Calu3 (cell line): ENCODE measurements around the gene SLC30A7. TPM values are rescaled to one million over a fixed set of nuclear protein-coding genes. Genes with fewer than 3 reads are reported as not detected.

ENCODE experiments used
- BruUV-seq: library from RNA; stranded (reverse); fragments of 400-500 nt; replicated peaks from 2 replicates; lab custom pipeline; 2021; lab: Mats Ljungman, UMichigan
- CTCF ChIA-PET: fragments of 300-600 bp; sonication (Branson Sonifier 250); formaldehyde crosslinking; loops from one replicate; lab custom pipeline; 2022; ENCODE audit warnings: antibody characterized with exemption; lab: Charles Lee
- DNase-seq: peaks from one replicate; pipeline ENCODE4 v3.0.0; 2022
- H3K27ac Mint-ChIP-seq: one replicate; pipeline ENCODE4 v1.8.0; 2022; ENCODE audit warnings: mixed read lengths; ENCODE audit not compliant: unreplicated experiment
- H3K27me3 Mint-ChIP-seq: one replicate; pipeline ENCODE4 v1.8.0; 2022; ENCODE audit warnings: mixed read lengths; ENCODE audit not compliant: unreplicated experiment
- H3K36me3 Mint-ChIP-seq: one replicate; pipeline ENCODE4 v1.8.0; 2022; ENCODE audit warnings: mild to moderate bottlenecking, moderate library complexity, mixed read lengths; ENCODE audit not compliant: insufficient read depth, unreplicated experiment
- H3K4me1 Mint-ChIP-seq: one replicate; pipeline ENCODE4 v1.8.0; 2022; ENCODE audit warnings: mild to moderate bottlenecking, low read depth, mixed read lengths; ENCODE audit not compliant: unreplicated experiment
- H3K4me3 Mint-ChIP-seq: one replicate; pipeline ENCODE4 v1.8.0; 2022; ENCODE audit warnings: mild to moderate bottlenecking, low read depth, moderate library complexity, mixed read lengths; ENCODE audit not compliant: unreplicated experiment
- H3K9me3 Mint-ChIP-seq: one replicate; pipeline ENCODE4 v1.8.0; 2022; ENCODE audit warnings: low read depth, mixed read lengths; ENCODE audit not compliant: unreplicated experiment
- intact Hi-C: fragments of 100-400 bp; cut with micrococcal nuclease; formaldehyde crosslinking; loops from one replicate; pipeline ENCODE4 v1.10.0; 2022; ENCODE audit not compliant: unreplicated experiment
- total RNA-seq: library from RNA; stranded (reverse); gene quantifications from 2 replicates; pipeline ENCODE4 v1.2.3, GENCODE V29; 2022
- TF ChIP-seq, protein P1 (sequence below): fragments of 200-600 bp; IDR thresholded peaks from one replicate; pipeline ENCODE4 v1.8.0; 2022; ENCODE audit warnings: antibody characterized with exemption; ENCODE audit not compliant: unreplicated experiment

SLC30A7 gene
- total RNA-seq, 1 experiment from 2014 or later, result 38.2 TPM

DNA sequence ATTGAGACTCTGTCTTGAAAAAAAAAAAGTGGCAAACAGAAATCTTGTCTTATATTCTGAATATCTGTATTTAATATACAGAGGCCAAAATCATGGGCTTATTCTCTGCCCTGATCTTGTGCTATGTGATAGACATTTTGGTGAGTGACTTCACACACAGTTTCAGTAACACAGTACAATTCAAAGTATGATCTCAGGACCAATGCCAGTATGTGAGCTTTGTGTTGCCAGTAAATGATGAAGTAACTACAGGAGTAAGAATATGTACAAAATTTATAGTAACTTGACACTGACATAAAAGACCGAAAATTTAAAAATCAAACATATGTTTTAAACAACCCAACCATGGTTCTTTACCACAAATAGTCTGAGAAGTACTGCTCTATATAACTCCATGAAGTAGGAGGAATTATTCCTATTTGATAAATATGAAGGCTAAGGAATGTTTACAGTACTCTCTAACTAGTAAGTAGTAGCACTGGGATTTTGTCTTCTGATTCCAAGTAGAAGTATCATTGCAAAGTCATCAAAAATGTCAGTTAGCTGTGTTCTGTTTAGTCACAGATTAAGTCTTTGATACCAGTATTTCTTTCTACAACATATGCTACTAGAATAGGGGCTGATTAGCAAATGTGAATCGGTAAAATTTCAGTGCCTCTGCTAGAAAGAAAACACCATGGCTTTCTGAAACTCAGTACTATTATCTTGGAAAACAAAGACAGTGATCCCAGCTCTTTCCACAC, 104.4 kb downstream of the SLC30A7 start:
- Mint-ChIP-seq H3K4me3 (no peak overlapping the region), H3K36me3 (peaks cover 6% of the 10 kb centered on the region), H3K27me3 (no peaks in the 10 kb centered on the region), H3K27ac (no peak overlapping the region), H3K9me3 (no peaks in the 10 kb centered on the region), H3K4me1 (peaks cover 21% of the 10 kb centered on the region)
- TF ChIP-seq, protein P1, sequence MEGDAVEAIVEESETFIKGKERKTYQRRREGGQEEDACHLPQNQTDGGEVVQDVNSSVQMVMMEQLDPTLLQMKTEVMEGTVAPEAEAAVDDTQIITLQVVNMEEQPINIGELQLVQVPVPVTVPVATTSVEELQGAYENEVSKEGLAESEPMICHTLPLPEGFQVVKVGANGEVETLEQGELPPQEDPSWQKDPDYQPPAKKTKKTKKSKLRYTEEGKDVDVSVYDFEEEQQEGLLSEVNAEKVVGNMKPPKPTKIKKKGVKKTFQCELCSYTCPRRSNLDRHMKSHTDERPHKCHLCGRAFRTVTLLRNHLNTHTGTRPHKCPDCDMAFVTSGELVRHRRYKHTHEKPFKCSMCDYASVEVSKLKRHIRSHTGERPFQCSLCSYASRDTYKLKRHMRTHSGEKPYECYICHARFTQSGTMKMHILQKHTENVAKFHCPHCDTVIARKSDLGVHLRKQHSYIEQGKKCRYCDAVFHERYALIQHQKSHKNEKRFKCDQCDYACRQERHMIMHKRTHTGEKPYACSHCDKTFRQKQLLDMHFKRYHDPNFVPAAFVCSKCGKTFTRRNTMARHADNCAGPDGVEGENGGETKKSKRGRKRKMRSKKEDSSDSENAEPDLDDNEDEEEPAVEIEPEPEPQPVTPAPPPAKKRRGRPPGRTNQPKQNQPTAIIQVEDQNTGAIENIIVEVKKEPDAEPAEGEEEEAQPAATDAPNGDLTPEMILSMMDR, result no peak
- CTCF ChIA-PET, result no interaction called here
- DNase-seq, result no peak
- no TSS peak for BruUV-seq
- intact Hi-C loops, result loop anchor here (5.0 kb wide), 1 partner anchor 237 kb away; the partner anchor contains the start of gene S1PR1

DNA sequence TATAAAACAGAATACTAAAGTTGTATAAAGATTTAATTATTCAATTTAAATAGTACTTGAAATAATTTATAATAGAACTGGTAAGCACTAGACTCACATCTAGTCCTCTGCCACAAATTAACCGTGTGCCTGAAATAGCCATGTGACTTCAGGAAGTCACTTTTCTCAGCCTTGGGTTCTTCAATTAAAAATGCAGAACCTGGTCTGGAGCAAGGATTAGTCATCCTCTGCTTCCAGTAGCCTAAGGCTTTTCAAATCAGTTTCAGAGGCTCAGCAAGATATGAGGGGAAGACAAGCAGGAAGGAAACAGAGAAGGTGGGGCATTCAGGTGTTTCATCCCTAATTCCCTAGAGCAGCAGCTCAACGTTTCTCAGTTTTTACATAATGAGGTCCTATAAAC, 106.7 kb downstream of the SLC30A7 start:
- CTCF ChIA-PET, result no interaction called here
- no peaks in the 10 kb centered on the region for H3K9me3 Mint-ChIP-seq
- H3K36me3 Mint-ChIP-seq, result peaks cover 2% of the 10 kb centered on the region
- H3K4me1 Mint-ChIP-seq, result peaks cover 21% of the 10 kb centered on the region
- no TSS peak for BruUV-seq
- TF ChIP-seq, protein P1, result no peak
- H3K27me3 Mint-ChIP-seq, result no peaks in the 10 kb centered on the region
- intact Hi-C loops, result loop anchor here (5.0 kb wide), 1 partner anchor 235 kb away; the partner anchor contains the start of gene S1PR1
- no peak overlapping the region for H3K4me3 Mint-ChIP-seq
- DNase-seq, result peak; percentile 3
- H3K27ac Mint-ChIP-seq, result no peak overlapping the region

DNA sequence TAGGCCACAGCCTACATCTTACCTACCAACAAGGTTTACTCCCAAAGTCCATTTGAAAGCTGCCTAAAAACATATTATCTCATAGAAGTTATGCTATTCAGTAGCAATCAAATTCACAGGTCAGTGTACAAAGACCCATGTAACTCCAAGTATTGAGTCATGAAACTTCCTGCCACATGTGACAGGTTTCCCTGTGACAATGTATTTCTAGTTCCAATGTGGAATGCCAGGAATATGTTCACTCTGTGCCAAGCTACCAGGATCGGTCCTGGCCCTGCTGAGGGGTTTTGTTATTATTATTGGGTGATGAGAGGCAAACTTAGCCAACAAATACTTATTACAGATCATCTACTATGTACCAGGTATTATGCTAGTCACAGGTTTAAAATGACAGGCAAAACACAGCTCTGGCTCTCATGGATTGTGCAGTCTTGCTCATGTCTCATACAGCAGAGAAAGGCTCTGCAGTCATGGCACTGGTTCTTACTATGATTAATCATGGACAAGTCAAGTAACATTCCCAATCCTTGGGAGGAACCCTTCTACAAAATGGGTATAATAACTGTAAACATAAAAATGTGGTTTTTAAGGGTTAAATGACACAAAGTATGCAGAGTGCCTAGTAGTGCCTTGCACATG, 107.2 kb downstream of the SLC30A7 start:
- intact Hi-C loops, result loop anchor here (5.0 kb wide), 1 partner anchor 234 kb away; the partner anchor contains the start of gene S1PR1

DNA sequence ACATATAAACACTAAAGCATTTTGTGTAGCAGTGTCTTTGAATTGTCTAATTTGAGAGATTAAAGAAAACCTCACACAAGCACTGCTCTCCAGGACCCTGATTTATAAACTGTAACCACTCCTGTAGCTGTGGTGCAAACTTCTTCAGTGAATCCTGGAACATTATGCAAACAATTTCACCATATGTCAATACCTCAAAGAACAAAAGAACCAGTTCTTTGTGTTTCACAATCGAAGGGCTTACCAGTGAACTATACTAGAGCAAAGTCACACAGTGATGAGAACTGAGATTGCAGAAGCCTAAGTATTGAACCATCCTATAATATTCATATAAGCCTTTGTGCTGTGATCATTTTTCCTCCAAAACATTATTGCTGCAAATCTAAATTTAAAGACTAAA, 108.2 kb downstream of the SLC30A7 start:
- Mint-ChIP-seq H3K36me3 (no peaks in the 10 kb centered on the region), H3K27me3 (no peaks in the 10 kb centered on the region), H3K27ac (no peak overlapping the region), H3K9me3 (no peaks in the 10 kb centered on the region), H3K4me3 (no peak overlapping the region), H3K4me1 (peaks cover 21% of the 10 kb centered on the region)
- no TSS peak for BruUV-seq
- no peak for DNase-seq
- TF ChIP-seq, protein P1, result no peak
- intact Hi-C loops, result loop anchor here (5.0 kb wide), 1 partner anchor 233 kb away; the partner anchor contains the start of gene S1PR1
- CTCF ChIA-PET, result no interaction called here

More for the DNA sequence above, 107.2 kb downstream of the SLC30A7 start:
- CTCF ChIA-PET, result no interaction called here
- Mint-ChIP-seq H3K27me3 (no peaks in the 10 kb centered on the region), H3K4me3 (no peak overlapping the region), H3K4me1 (peaks cover 21% of the 10 kb centered on the region), H3K36me3 (no peaks in the 10 kb centered on the region), H3K9me3 (no peaks in the 10 kb centered on the region), H3K27ac (no peak overlapping the region)
- TF ChIP-seq, protein P1, result no peak
- DNase-seq, result no peak
- BruUV-seq, result no TSS peak
